Hematopoietic multipotent progenitor cell treated with erythropoietin and hydrocortisone succinate and interleukin-3 and kit ligand, for 15 days (in vitro differentiated cells): ENCODE measurements around the gene ERICH4.
"Not testable (repeated sequence)": the region's sequence is repeated elsewhere in the genome, so short reads cannot be mapped to it uniquely, and the experiment has no call there.

Source experiments
- DNase-seq: peaks from one replicate; pipeline ENCODE4 v3.0.0-alpha.2; 2015; ENCODE audit warnings: low spot score

ERICH4 gene

DNA sequence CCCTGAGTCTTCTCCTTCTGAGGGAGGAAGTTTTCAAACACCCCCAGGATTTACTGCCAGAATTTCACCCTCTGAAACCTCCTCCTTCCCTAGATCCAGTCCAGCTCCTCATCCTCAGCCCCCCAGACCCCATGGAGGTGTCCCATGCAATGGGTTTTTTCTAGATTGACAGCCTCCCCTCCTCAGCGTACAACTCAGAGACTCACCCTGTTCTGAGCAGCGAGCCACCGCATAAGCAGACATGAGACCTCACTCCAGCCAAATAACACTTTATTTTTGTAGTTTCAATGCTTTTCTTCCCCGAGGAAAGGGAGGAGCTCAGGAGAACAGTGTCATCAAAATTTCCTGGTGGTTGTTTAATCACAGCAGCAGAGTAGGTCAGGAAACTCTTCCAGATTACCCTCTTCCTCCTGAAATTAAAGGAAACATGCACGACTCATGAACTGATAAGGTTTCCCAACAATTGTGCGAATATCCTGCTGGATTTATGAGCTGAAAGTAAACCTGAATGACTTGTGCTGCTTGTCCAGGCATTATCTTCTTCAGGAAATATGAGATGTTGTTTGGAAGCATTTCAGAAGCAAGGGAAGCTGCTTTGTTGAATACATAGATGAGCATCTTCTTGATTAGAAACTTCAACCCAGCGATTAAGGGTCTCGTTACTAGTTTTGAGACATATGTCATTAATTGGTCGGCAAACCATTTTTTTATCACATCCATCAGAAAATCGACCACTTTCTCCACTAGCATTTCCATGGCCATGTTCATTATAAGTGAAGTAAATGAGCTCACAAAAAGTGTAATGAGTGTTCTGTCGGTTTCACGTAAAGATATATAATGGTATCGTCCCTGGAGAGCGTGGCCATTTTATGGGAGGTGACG, 36.2 kb downstream of the ERICH4 start:
- no peak for DNase-seq

DNA sequence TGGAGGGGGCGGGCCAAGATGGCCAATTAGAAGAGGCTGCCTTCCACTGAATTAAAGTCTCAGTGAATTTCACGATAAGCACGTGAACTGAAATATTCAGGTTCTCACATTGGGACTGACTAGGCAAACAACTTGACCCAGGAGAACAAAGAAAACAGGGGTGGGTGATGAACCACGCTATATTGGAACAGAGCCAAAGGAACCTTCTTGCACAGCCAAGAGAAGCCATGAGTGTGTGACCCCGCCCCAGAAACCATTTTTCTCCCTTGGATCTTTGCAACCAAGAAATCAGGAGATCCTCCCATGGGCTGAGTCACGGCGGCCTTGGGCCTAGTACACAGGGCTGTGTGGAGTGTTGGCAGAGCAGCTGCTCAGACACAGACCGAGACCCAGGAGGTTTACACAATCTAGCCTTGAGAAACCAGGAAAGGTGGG, 36.8 kb downstream of the ERICH4 start:
- DNase-seq: no peak

DNA sequence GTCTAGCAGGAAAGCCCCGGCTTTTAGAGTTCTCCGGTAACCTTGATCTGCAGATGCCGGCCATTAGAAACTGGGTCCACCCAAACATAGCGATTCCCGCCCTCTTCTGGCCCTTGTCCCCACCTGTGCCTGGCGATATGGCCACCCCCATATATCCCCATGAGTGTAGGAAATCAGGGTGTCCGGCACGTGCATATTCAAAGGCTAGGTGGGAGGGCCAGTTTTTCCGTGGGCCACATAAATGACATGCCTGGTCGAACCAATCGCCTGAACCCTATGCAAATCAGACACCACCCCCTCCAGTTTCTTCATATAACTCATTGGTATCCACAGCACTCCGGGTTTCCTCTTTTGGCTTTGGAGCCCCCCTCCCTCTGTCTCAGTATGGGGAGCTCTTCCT, 37.4 kb downstream of the ERICH4 start:
- DNase-seq: no peak

DNA sequence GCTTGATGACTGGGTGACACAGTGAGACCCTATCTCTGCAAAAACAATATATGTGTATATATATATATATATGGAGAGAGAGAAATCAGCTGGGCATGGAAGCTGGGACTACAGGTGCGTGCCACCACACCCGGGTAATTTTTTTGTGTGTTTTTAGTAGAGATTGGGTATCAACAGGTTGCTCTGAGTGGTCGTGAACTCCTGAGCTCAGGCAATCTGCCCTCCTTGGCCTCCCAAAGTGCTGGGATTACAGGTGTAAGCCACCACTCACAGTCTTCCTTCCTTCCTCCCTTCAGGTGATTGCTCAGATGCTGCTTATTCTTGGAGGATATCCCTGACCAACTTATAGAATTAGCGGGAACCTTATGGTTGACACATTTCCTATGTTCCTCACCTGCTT, 41.9 kb downstream of the ERICH4 start:
- DNase-seq: no peak

DNA sequence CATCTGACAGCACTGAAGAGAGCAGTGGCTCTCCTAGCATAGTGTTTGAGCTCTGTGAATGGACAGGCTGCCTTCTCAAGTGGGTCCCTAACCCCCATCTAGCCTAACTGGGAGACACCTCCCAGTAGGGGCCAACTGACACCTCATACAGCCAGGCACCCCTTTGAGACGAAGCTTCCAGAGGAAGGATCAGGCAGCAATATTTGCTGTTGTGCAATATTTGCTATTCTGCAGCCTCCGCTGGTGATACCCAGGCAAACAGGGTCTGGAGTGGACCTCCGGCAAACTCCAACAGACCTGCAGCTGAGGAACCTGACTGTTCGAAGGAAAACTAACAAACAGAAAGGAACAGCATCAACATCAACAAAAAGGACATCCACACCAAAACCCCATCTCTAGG, 44.0 kb downstream of the ERICH4 start:
- DNase-seq: not testable (repeated sequence)

DNA sequence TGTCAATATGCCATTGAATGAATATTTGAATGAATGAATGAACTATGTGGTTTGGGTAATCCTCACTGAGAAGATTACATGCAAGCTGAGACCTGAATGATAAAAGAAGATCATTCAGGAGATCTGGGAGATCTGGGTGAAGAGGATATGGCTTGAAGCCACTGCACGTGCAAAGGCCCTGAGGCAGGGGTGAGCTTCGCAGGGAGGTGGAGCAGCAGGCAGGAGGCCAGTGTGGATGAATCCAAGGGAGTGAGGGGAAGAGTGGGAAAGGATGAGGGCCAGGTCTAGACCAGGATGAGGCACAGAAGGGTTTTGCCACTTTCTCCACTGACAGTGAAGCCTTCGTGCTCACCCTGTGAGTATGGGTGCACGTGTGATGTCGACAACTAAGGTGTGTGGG, 49.9 kb downstream of the ERICH4 start:
- no peak for DNase-seq
